GM12878 (cell line): Measurements from ENCODE around the gene RASGRP2. TPM values are rescaled to one million over a fixed set of nuclear protein-coding genes. Genes with fewer than 3 reads are reported as not detected.

Experiments used
- BCL11A ChIP-seq: IDR thresholded peaks from 2 replicates; pipeline ENCODE4 v1.6.1; 2011; ENCODE audit warnings: low read depth, low read length
- GATAD2B ChIP-seq: fragments of 450-650 bp; conservative IDR thresholded peaks from 2 replicates; pipeline ENCODE4 v1.6.1; 2017; ENCODE audit warnings: low read depth, mild to moderate bottlenecking, moderate library complexity
- IKZF1 ChIP-seq: fragments of 450-650 bp; conservative IDR thresholded peaks from 2 replicates; pipeline ENCODE4 v1.6.1; 2017; ENCODE audit warnings: antibody characterized with exemption, mild to moderate bottlenecking
- LARP7 ChIP-seq: fragments of 450-650 bp; IDR thresholded peaks from 2 replicates; pipeline ENCODE4 v1.6.1; 2017; ENCODE audit warnings: mild to moderate bottlenecking
- NR2C2 ChIP-seq: IDR thresholded peaks from 2 replicates; pipeline ENCODE4 v1.6.1; 2011; ENCODE audit warnings: borderline replicate concordance, low read depth; ENCODE audit not compliant: control insufficient read depth, insufficient read length
- RELB ChIP-seq: fragments of 450-650 bp; IDR thresholded peaks from 2 replicates; pipeline ENCODE4 v1.6.1; 2017; ENCODE audit warnings: low read depth, mild to moderate bottlenecking, moderate library complexity
- ZNF592 ChIP-seq: fragments of 450-650 bp; IDR thresholded peaks from 2 replicates; pipeline ENCODE4 v1.6.1; 2017; ENCODE audit warnings: mild to moderate bottlenecking, moderate library complexity
- polyA plus RNA-seq, 11 experiments: library from polyadenylated mRNA; depleted of rRNA in 4 of 11; unstranded in 6 of 11; stranded (reverse) in 5 of 11; fragments of >200 nt; fragmentation: Nextera tagmentation in 4 of 11; fragmentation: Illumina TruSeq in 1 of 11; extraction: Ambion mirVana in 4 of 11; extraction: Trizol in 1 of 11; gene quantifications; 1 replicate in 1 of 11; 2 replicates in 10 of 11; pipeline versions ENCODE4 v1.2.1 to v1.2.3, GENCODE V29; 2011 to 2016; ENCODE audit warnings: inconsistent platforms in 2 of 11, missing spikeins in 2 of 11, low read depth in 1 of 11
- total RNA-seq, 4 experiments: library from RNA; depleted of rRNA in 3 of 4; stranded (reverse); fragments of >200 nt in 3 of 4; fragmentation: Illumina TruSeq in 1 of 4; extraction: Trizol in 1 of 4; gene quantifications; 2 replicates each; pipeline versions ENCODE4 v1.2.1 to v1.2.3, GENCODE V29; 2013 to 2021

The RASGRP2 gene
- total and polyA plus RNA-seq, 10 of the 15 experiments (the other 5 are each of a cell fraction or from before 2014, with no cell fraction given), result 0.26 to 9.0 (median 5.4) TPM

- TF ChIP-seq LARP7, result 0 out of 2 replicates have a peak, but pooled peaks have one; percentile 81
- no peak for TF ChIP-seq NR2C2
- no peak for TF ChIP-seq RELB
- peak; percentile 39 for TF ChIP-seq IKZF1
- no peak for TF ChIP-seq BCL11A
- TF ChIP-seq ZNF592, result no peak
- no peak for TF ChIP-seq GATAD2B
Measured at GRCh38 chr11:64742087-64742888, 1.7 kb downstream of the RASGRP2 start (continued).
